Fibroblast of villous mesenchyme (primary cell): ENCODE data around the gene NKAIN2. TPM values are rescaled to one million over a fixed set of nuclear protein-coding genes. Genes with fewer than 3 reads are reported as not detected.

Source experiments
- DNase-seq: peaks from one replicate; pipeline ENCODE4 v3.0.0-alpha.2; 2010; ENCODE audit warnings: low read depth
- H3K4me3 ChIP-seq: 2 replicates; pipeline ENCODE4 v1.5.1; 2011; ENCODE audit warnings: low read depth, mild to moderate bottlenecking, low read length
- total RNA-seq: library from RNA; depleted of rRNA; stranded (reverse); fragments of >200 nt; gene quantifications from 2 replicates; pipeline ENCODE4 v1.2.3, GENCODE V29; 2012
- TF ChIP-seq, protein P1 (sequence below): IDR thresholded peaks from 2 replicates; pipeline ENCODE4 v1.5.1; 2012; ENCODE audit warnings: low read depth, mild to moderate bottlenecking, low read length; ENCODE audit not compliant: insufficient read depth

The NKAIN2 gene
- total RNA-seq, 1 donor = not detected

DNA sequence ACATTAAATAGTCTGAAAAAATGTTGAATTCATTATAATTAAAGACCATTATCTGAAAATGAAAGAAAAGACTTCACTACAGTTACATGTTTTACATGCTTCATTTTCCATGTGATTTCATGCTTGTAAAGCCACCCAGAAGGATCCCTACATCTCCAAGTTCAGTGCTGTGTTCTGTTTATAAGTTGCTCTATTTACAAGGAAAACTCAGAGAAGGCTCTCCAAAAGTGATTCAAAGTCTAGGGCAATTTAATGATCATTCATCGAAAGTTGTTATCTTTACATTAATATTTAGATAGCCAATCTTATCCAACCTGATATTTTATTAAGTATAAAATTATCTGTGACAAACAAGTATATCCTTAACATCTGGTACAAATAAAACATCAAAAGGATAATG lies 663.7 kb downstream of the NKAIN2 start:
- no peak for DNase-seq
- no peak overlapping the region for H3K4me3 ChIP-seq
- TF ChIP-seq, protein P1, sequence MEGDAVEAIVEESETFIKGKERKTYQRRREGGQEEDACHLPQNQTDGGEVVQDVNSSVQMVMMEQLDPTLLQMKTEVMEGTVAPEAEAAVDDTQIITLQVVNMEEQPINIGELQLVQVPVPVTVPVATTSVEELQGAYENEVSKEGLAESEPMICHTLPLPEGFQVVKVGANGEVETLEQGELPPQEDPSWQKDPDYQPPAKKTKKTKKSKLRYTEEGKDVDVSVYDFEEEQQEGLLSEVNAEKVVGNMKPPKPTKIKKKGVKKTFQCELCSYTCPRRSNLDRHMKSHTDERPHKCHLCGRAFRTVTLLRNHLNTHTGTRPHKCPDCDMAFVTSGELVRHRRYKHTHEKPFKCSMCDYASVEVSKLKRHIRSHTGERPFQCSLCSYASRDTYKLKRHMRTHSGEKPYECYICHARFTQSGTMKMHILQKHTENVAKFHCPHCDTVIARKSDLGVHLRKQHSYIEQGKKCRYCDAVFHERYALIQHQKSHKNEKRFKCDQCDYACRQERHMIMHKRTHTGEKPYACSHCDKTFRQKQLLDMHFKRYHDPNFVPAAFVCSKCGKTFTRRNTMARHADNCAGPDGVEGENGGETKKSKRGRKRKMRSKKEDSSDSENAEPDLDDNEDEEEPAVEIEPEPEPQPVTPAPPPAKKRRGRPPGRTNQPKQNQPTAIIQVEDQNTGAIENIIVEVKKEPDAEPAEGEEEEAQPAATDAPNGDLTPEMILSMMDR = no peak

DNA sequence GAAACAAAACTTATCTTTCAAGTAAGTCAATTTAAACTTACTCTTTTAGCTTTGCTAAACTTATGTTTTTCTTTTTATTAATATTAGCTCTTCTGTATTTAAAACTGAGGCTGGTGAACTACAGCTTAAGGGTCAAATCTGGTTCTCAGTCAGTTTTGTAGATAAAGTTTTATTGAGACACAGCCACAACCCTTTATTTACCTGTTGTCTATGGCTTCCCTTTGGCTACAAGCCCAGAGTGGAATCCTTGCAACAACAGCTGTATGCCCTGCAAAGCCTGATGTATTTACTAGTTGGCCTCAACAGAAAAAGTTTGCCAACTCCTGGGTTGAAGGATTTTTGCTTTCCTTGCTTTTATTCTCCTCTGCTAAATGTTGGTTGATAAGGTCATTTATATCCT lies 667.1 kb downstream of the NKAIN2 start:
- TF ChIP-seq, protein P1 = no peak
- DNase-seq = no peak
- no peak overlapping the region for H3K4me3 ChIP-seq

DNA sequence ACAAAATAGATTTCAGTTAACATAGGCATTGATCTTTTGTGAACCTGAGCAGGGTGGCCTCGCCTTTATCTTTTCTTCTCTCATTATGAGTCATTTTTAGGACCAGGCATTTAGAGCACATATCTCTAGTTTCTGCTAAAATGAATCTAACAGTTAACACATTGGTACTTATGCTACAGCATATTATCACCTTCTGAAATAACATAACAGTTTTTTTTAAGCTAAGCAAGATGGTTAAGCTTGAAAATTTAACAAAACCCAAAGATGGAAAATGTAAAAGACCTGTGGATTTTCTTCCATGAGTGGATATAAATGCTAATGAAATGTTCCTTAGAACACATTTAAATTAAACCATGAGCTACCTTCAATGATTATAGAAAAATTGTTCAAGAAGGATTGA lies 671.5 kb downstream of the NKAIN2 start:
- no peak overlapping the region for H3K4me3 ChIP-seq
- TF ChIP-seq, protein P1 = no peak
- no peak for DNase-seq

DNA sequence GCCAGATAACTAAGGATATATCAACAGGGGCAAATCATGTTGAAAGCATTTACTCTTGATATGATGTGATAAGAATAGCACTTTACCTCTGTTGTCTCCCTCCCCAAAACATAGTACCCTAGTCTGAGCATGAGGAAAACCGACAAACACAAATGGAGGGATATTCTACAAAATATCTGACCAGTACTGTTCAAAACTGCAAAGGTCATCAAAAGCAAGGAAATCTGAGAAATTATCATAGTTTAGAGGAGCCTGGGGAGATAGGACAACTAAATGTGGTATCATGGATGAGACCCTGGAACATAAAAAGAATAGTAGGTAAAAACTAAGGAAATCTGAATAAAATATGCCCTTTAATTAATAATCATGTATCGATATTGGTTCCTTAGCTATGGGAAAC lies 675.2 kb downstream of the NKAIN2 start:
- H3K4me3 ChIP-seq = no peak overlapping the region
- TF ChIP-seq, protein P1 = no peak
- DNase-seq = no peak

DNA sequence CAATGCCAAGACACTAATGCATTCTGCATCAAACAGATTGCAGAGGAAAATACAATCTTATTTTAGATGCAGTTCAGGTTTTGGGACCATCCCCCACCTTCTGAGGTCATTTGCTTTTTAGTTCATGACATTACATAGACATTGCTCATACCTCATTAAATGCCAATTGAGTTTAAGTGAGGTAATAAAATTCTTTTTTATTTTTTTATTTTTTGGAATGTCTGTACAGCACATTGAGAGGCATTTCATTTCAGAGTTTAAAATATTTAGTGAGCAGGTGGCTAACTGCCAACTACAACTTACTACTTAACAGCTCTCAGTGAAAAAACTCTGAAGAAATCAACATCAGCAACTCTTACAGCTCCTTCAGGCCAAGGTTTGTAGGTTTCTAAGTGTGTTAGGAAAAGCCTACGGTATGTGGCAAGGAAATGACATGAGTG lies 676.3 kb downstream of the NKAIN2 start:
- no peak overlapping the region for H3K4me3 ChIP-seq
- DNase-seq = no peak
- TF ChIP-seq, protein P1 = no peak

DNA sequence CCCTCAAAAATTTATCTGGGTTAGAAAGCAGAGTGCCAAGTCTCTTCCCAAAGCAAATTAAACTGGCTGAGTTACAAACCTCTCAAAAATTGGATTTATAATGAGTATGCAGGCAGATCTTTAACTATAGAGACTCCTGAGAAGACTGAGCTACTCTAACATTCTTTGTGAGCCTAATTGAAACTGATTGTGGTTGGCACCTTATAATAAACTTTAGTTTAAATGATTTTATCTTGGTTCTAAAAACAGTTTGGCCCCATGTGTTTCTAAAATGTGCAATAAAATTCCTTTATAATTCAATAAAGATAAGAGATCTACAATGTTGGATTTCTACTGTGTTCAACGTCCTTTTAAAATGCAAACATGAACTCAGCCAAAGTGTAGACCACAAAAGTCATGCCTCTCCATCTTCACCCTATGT lies 678.4 kb downstream of the NKAIN2 start:
- H3K4me3 ChIP-seq = no peak overlapping the region
- TF ChIP-seq, protein P1 = no peak
- no peak for DNase-seq
